K562 (cell line): ENCODE data around the gene TRAF5. TPM values are rescaled to one million over a fixed set of nuclear protein-coding genes. Genes with fewer than 3 reads are reported as not detected.

Source experiments
- E2F1 ChIP-seq: sonication (generic); formaldehyde crosslinking; IDR thresholded peaks from 2 replicates; pipeline ENCODE4 v1.8.1; 2023; ENCODE audit warnings: mild to moderate bottlenecking, missing genetic modification reagents, moderate library complexity
- ZFP1 ChIP-seq: fragments of 450-650 bp; formaldehyde crosslinking; IDR thresholded peaks from 2 replicates; pipeline ENCODE4 v1.4.0; 2020; ENCODE audit warnings: mild to moderate bottlenecking, mixed read lengths
- ZMIZ1 ChIP-seq, 2 experiments: fragments of 150-350 bp in 1 of 2; IDR thresholded peaks; 2 replicates each; pipeline ENCODE4 v1.6.1; 2012 to 2016; ENCODE audit warnings: low read depth in 2 of 2, low read length in 2 of 2, mild to moderate bottlenecking in 1 of 2, moderate library complexity in 1 of 2
- ZNF449 ChIP-seq: fragments of 250-450 bp; sonication (Bioruptor Pico); IDR thresholded peaks from 2 replicates; pipeline ENCODE4 v1.8.0; 2022; ENCODE audit warnings: moderate library complexity, mild to moderate bottlenecking, inconsistent platforms
- polyA plus RNA-seq, 8 experiments: library from polyadenylated mRNA; depleted of rRNA in 4 of 8; stranded (reverse) in 5 of 8; unstranded in 3 of 8; fragments of >200 nt; fragmentation: Nextera tagmentation in 2 of 8; fragmentation: Illumina TruSeq in 1 of 8; extraction: Ambion mirVana in 2 of 8; extraction: Trizol in 1 of 8; gene quantifications; 2 replicates each; pipeline versions ENCODE4 v1.2.1 to v1.2.3, GENCODE V29; 2011 to 2014; ENCODE audit warnings: inconsistent platforms in 1 of 8, missing spikeins in 1 of 8
- total RNA-seq, 7 experiments: library from RNA; depleted of rRNA in 6 of 7; stranded (reverse); fragments of >200 nt in 6 of 7; fragmentation: Illumina TruSeq in 2 of 7; extraction: Trizol in 2 of 7; gene quantifications; 2 replicates each; pipeline versions ENCODE4 v1.2.1 to v1.2.3, GENCODE V29; 2011 to 2021; ENCODE audit warnings: low replicate concordance in 1 of 7

TRAF5 gene
- total and polyA plus RNA-seq, 9 of the 15 experiments (the other 6 are each of a cell fraction or from before 2014, with no cell fraction given): 2.0 to 9.3 (median 5.3) TPM

- TF ChIP-seq E2F1 (CRISPR knock-in tag) (no peak), ZFP1 (CRISPR knock-in tag) (no peak), ZNF449 (CRISPR knock-in tag) (no peak), ZMIZ1 (IDR thresholded peaks at IDR 0.05; ENCODE audit: low read depth in 2 of 2, low read length in 2 of 2) (no peak)
- TF ChIP-seq, all 486 proteins: peak for 0
Observed at GRCh38 chr1:211375949-211376348, 49.3 kb downstream of the TRAF5 start (continued).
